GM18951 (cell line): ENCODE data around the gene HCN2.

ENCODE experiments used
- POLR2A ChIP-seq: IDR thresholded peaks from 4 replicates; pipeline ENCODE4 v1.6.1; 2011; ENCODE audit warnings: mild to moderate bottlenecking; ENCODE audit not compliant: insufficient read length, insufficient read depth; ENCODE audit errors: extremely low read depth
- in situ Hi-C: fragments of 300-500 bp; cut with MboI; formaldehyde crosslinking; loops from one replicate; pipeline ENCODE4 v1.12.0; 2022; ENCODE audit warnings: low sequenced_read_pairs, mixed read lengths, inconsistent platforms; ENCODE audit not compliant: unreplicated experiment

HCN2 gene

GRCh38 chr19:662962-663681, 73.4 kb downstream of the HCN2 start, which contains the start of gene RNF126:
Gene RNF126 (minus strand): TSS chr19:663214. CDS start chr19:663121, 93 bp downstream.
- TF ChIP-seq POLR2A, result peak; percentile 90
- in situ Hi-C loops, result no loop called here

GRCh38 chr19:663682-664117, 74.0 kb downstream of the HCN2 start:
- TF ChIP-seq POLR2A, result no peak
- in situ Hi-C loops, result no loop called here

- no peak for TF ChIP-seq POLR2A
- in situ Hi-C loops, result loop anchor here (5.0 kb wide), 1 partner anchor 62 kb away; no protein-coding TSS in a partner anchor
Measured at GRCh38 chr19:664913-665443, 75.3 kb downstream of the HCN2 start.
